Measurements from ENCODE around the gene PCDHGB2. TPM values are rescaled to one million over a fixed set of nuclear protein-coding genes. Genes with fewer than 3 reads are reported as not detected.
"Not testable (repeated sequence)": the region's sequence is repeated elsewhere in the genome, so short reads cannot be mapped to it uniquely, and the experiment has no call there.

Gene PCDHGB2
- total and polyA plus RNA-seq, 4 donors: 6.3 to 14.0 (median 7.8) TPM

- H3K36me3 ChIP-seq (ENCODE audit: control insufficient read depth, insufficient read depth, low read length): no peaks in the 10 kb centered on the region
- WGBS (ENCODE audit: insufficient coverage): 79% methylated on average over 8 of the region's 8 CpGs
- DNase-seq (ENCODE audit: low read depth in 4 of 6, low spot score in 6 of 6): no peak
- peaks cover 22% of the 10 kb centered on the region for H3K9me3 ChIP-seq (ENCODE audit: control insufficient read depth, insufficient read depth, low read length)
- no peak overlapping the region for H3K27ac ChIP-seq (ENCODE audit: low read depth, low read length)
- H3K4me1 ChIP-seq (ENCODE audit: control insufficient read depth, insufficient read depth, low read length): no peaks in the 10 kb centered on the region
- H3K4me3 ChIP-seq (ENCODE audit: low read depth, low read length): no peak overlapping the region
- no peaks in the 10 kb centered on the region for H3K27me3 ChIP-seq (ENCODE audit: control insufficient read depth, insufficient read depth, low read length)
Observed at GRCh38 chr5:141328231-141328630, 31.6 kb upstream of the PCDHGB2 start.

- H3K27ac ChIP-seq (ENCODE audit: low read depth, low read length): no peak within 1 kb of the TSS
- H3K4me3 ChIP-seq (ENCODE audit: low read depth, low read length): no peak within 1 kb of the TSS
- peak in 1 of 6 donors; percentile 5 for DNase-seq (ENCODE audit: low read depth in 4 of 6, low spot score in 6 of 6)
- H3K9me3 ChIP-seq (ENCODE audit: control insufficient read depth, insufficient read depth, low read length): peaks cover 21% of the 10 kb centered on the region
- no peaks in the 10 kb centered on the region for H3K27me3 ChIP-seq (ENCODE audit: control insufficient read depth, insufficient read depth, low read length)
- H3K4me1 ChIP-seq (ENCODE audit: control insufficient read depth, insufficient read depth, low read length): no peaks in the 10 kb centered on the region
- H3K36me3 ChIP-seq (ENCODE audit: control insufficient read depth, insufficient read depth, low read length): no peaks in the 10 kb centered on the region
- WGBS (ENCODE audit: insufficient coverage): 13% methylated on average over 14 of the region's 21 CpGs
Observed at GRCh38 chr5:141330299-141331080, 29.3 kb upstream of the PCDHGB2 start, which contains the start of gene PCDHGA1. TSS of gene PCDHGA1 (plus strand) at chr5:141330514.

GRCh38 chr5:141332571-141332970, 27.2 kb upstream of the PCDHGB2 start:
- peaks cover 17% of the 10 kb centered on the region for H3K9me3 ChIP-seq (ENCODE audit: control insufficient read depth, insufficient read depth, low read length)
- not testable (repeated sequence) for H3K36me3 ChIP-seq (ENCODE audit: control insufficient read depth, insufficient read depth, low read length); DNase-seq (ENCODE audit: low read depth in 4 of 6, low spot score in 6 of 6); H3K27me3 ChIP-seq (ENCODE audit: control insufficient read depth, insufficient read depth, low read length); H3K27ac ChIP-seq (ENCODE audit: low read depth, low read length); H3K4me1 ChIP-seq (ENCODE audit: control insufficient read depth, insufficient read depth, low read length); H3K4me3 ChIP-seq (ENCODE audit: low read depth, low read length)
- 31% methylated on average over 36 of the region's 39 CpGs for WGBS (ENCODE audit: insufficient coverage)

DNA sequence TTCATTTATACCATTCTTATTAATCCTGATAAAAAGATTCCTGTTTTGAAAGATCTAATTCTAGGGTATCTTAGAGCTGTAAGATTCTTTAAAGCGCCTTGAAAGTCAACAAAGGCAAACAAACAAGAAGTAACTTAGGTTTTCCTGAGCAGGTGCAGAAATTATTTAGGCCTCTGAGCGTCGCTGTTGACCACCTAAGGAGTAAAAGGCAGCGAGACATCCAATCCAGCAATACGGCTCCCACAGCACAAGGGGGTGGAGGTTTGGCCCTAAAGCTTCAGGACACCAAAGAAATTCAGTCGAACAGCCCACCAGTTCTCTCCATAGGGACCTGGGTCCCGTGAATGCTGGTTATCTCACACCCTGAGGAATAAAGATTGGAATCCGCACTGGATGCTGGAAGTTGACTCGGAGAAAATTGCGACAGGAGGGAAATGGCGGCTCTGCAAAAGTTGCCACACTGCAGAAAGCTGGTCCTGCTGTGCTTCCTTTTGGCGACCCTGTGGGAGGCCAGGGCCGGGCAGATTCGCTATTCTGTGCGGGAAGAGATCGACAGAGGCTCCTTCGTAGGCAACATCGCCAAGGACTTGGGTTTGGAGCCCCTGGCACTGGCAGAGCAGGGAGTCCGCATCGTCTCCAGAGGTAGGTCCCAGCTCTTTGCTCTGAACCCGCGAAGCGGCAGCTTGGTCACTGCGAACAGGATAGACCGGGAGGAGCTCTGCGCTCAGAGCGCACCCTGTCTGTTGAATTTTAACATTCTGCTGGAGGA, 21.1 kb upstream of the PCDHGB2 start, which contains the start of gene PCDHGA2:
Gene PCDHGA2, plus strand, starts transcription at position 223 of the 769 bp plus-strand sequence.
- WGBS (ENCODE audit: insufficient coverage): 8% methylated on average over 27 of the region's 27 CpGs
- DNase-seq (ENCODE audit: low read depth in 4 of 6, low spot score in 6 of 6): peak in 3 of 6 donors; percentile 19 to 74 (median 60)

DNA sequence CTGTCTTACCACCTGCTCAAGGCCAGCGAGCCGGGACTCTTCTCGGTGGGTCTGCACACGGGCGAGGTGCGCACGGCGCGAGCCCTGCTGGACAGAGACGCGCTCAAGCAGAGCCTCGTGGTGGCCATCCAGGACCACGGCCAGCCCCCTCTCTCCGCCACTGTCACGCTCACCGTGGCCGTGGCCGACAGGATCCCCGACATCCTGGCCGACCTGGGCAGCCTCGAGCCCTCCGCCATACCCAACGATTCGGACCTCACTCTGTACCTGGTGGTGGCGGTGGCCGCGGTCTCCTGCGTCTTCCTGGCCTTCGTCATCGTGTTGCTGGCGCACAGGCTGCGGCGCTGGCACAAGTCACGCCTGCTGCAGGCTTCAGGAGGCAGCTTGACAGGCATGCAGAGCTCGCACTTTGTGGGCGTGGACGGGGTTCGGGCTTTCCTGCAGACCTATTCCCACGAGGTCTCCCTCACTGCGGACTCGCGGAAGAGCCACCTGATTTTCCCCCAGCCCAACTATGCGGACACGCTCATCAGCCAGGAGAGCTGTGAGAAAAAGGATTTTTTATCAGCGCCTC, 18.9 kb upstream of the PCDHGB2 start:
- peaks cover 13% of the 10 kb centered on the region for H3K4me1 ChIP-seq (ENCODE audit: control insufficient read depth, insufficient read depth, low read length)
- not testable (repeated sequence) for H3K36me3 ChIP-seq (ENCODE audit: control insufficient read depth, insufficient read depth, low read length); DNase-seq (ENCODE audit: low read depth in 4 of 6, low spot score in 6 of 6); H3K27me3 ChIP-seq (ENCODE audit: control insufficient read depth, insufficient read depth, low read length); H3K27ac ChIP-seq (ENCODE audit: low read depth, low read length); H3K4me3 ChIP-seq (ENCODE audit: low read depth, low read length)
- H3K9me3 ChIP-seq (ENCODE audit: control insufficient read depth, insufficient read depth, low read length): peaks cover 41% of the 10 kb centered on the region
- WGBS (ENCODE audit: insufficient coverage): 51% methylated on average over 34 of the region's 45 CpGs

More for the DNA sequence above, 21.1 kb upstream of the PCDHGB2 start, which contains the start of gene PCDHGA2:
- peaks cover 23% of the 10 kb centered on the region for H3K9me3 ChIP-seq (ENCODE audit: control insufficient read depth, insufficient read depth, low read length)
- peaks cover 9% of the 10 kb centered on the region for H3K4me1 ChIP-seq (ENCODE audit: control insufficient read depth, insufficient read depth, low read length)
- no peaks in the 10 kb centered on the region for H3K36me3 ChIP-seq (ENCODE audit: control insufficient read depth, insufficient read depth, low read length)
- no peaks in the 10 kb centered on the region for H3K27me3 ChIP-seq (ENCODE audit: control insufficient read depth, insufficient read depth, low read length)
- no peak within 1 kb of the TSS for H3K27ac ChIP-seq (ENCODE audit: low read depth, low read length)
- H3K4me3 ChIP-seq (ENCODE audit: low read depth, low read length): peak within 1 kb of the TSS; percentile 14

DNA sequence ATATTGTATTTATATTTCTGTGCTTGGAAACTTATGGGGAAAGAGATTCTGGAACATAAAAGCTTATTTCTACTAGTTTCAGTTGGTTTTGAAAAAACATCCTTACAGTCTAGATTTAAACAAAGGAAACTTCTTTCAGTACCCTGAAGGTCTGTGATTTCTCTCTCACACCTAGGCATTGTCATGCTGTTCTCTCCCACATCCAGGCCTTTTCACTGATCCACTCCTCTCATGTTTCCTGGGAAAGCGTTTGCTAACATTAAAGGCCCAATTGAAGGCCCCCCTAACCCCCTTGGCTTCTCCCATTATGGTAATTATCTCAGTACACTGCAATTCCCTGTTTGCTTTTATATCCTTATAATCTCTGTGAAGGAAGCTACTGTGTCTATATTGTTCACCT, 17.0 kb upstream of the PCDHGB2 start:
- Histone ChIP-seq H3K36me3 (ENCODE audit: control insufficient read depth, insufficient read depth, low read length) (no peaks in the 10 kb centered on the region), H3K4me1 (ENCODE audit: control insufficient read depth, insufficient read depth, low read length) (peaks cover 13% of the 10 kb centered on the region), H3K27ac (ENCODE audit: low read depth, low read length) (no peak overlapping the region), H3K4me3 (ENCODE audit: low read depth, low read length) (no peak overlapping the region), H3K9me3 (ENCODE audit: control insufficient read depth, insufficient read depth, low read length) (peaks cover 45% of the 10 kb centered on the region), H3K27me3 (ENCODE audit: control insufficient read depth, insufficient read depth, low read length) (no peaks in the 10 kb centered on the region)
- 13% methylated on average over 1 of the region's 1 CpG for WGBS (ENCODE audit: insufficient coverage)
- no peak for DNase-seq (ENCODE audit: low read depth in 4 of 6, low spot score in 6 of 6)

- 0% methylated on average over 4 of the region's 9 CpGs for WGBS (ENCODE audit: insufficient coverage)
- no peak within 1 kb of the TSS for H3K4me3 ChIP-seq (ENCODE audit: low read depth, low read length)
Observed at GRCh38 chr5:141343242-141343952, 16.4 kb upstream of the PCDHGB2 start, which contains the start of gene PCDHGA3. TSS of gene PCDHGA3 (plus strand) at chr5:141343829. CDS start at chr5:141344034, 205 bp downstream.

GRCh38 chr5:141343953-141344463, 15.8 kb upstream of the PCDHGB2 start:
- Histone ChIP-seq H3K9me3 (ENCODE audit: control insufficient read depth, insufficient read depth, low read length) (peaks cover 45% of the 10 kb centered on the region), H3K27ac (ENCODE audit: low read depth, low read length) (no peak overlapping the region), H3K4me1 (ENCODE audit: control insufficient read depth, insufficient read depth, low read length) (peaks cover 10% of the 10 kb centered on the region), H3K27me3 (ENCODE audit: control insufficient read depth, insufficient read depth, low read length) (no peaks in the 10 kb centered on the region), H3K4me3 (ENCODE audit: low read depth, low read length) (no peak overlapping the region), H3K36me3 (ENCODE audit: control insufficient read depth, insufficient read depth, low read length) (no peaks in the 10 kb centered on the region)
- 16% methylated on average over 31 of the region's 31 CpGs for WGBS (ENCODE audit: insufficient coverage)
- no peak for DNase-seq (ENCODE audit: low read depth in 4 of 6, low spot score in 6 of 6)

More at GRCh38 chr5:141343242-141343952, 16.4 kb upstream of the PCDHGB2 start, which contains the start of gene PCDHGA3:
- H3K27me3 ChIP-seq (ENCODE audit: control insufficient read depth, insufficient read depth, low read length): no peaks in the 10 kb centered on the region
- peak in 2 of 6 donors; percentile 42 to 51 for DNase-seq (ENCODE audit: low read depth in 4 of 6, low spot score in 6 of 6)
- no peaks in the 10 kb centered on the region for H3K36me3 ChIP-seq (ENCODE audit: control insufficient read depth, insufficient read depth, low read length)
- H3K9me3 ChIP-seq (ENCODE audit: control insufficient read depth, insufficient read depth, low read length): peaks cover 45% of the 10 kb centered on the region
- no peak within 1 kb of the TSS for H3K27ac ChIP-seq (ENCODE audit: low read depth, low read length)
- peaks cover 13% of the 10 kb centered on the region for H3K4me1 ChIP-seq (ENCODE audit: control insufficient read depth, insufficient read depth, low read length)

DNA sequence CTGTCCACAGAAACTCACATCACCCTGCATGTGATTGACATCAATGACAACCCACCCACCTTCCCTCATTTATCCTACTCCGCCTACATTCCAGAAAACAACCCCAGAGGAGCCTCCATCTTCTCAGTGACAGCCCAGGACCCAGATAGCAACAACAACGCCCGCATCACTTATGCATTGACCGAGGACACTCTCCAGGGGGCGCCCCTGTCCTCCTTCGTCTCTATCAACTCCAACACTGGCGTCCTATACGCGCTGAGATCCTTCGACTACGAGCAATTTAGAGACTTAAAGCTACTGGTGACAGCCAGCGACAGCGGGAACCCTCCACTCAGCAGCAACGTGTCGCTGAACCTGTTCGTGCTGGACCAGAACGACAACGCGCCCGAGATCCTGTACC, 14.5 kb upstream of the PCDHGB2 start:
- no peak overlapping the region for H3K4me3 ChIP-seq (ENCODE audit: low read depth, low read length)
- peaks cover 4% of the 10 kb centered on the region for H3K4me1 ChIP-seq (ENCODE audit: control insufficient read depth, insufficient read depth, low read length)
- H3K27me3 ChIP-seq (ENCODE audit: control insufficient read depth, insufficient read depth, low read length): no peaks in the 10 kb centered on the region
- no peak for DNase-seq (ENCODE audit: low read depth in 4 of 6, low spot score in 6 of 6)
- WGBS (ENCODE audit: insufficient coverage): 16% methylated on average over 17 of the region's 20 CpGs
- peaks cover 2% of the 10 kb centered on the region for H3K36me3 ChIP-seq (ENCODE audit: control insufficient read depth, insufficient read depth, low read length)
- H3K9me3 ChIP-seq (ENCODE audit: control insufficient read depth, insufficient read depth, low read length): peaks cover 39% of the 10 kb centered on the region
- H3K27ac ChIP-seq (ENCODE audit: low read depth, low read length): no peak overlapping the region

All from spinal cord (tissue), 10 donors.